SU-DHL-6 (cell line): Measurements from ENCODE around the gene RNF180.

Source experiments
- CTCF ChIP-seq: fragments of 200-600 bp; sonication (generic); IDR thresholded peaks from one replicate; pipeline ENCODE4 v1.5.1; 2017; ENCODE audit warnings: antibody characterized with exemption, mild to moderate bottlenecking, low read length, moderate library complexity; ENCODE audit not compliant: insufficient read depth, poor library complexity, severe bottlenecking
- EZH2phosphoT487 ChIP-seq: fragments of 200-600 bp; sonication (generic), shearing (Covaris generic); conservative IDR thresholded peaks from 2 replicates; pipeline ENCODE4 v1.6.1; 2018; ENCODE audit warnings: mild to moderate bottlenecking, antibody characterized with exemption, low read length, moderate library complexity, mixed read lengths

- no peak for TF ChIP-seq CTCF
- no peak for TF ChIP-seq EZH2phosphoT487
Observed at GRCh38 chr5:64344501-64344900, 178.9 kb downstream of the RNF180 start.
